ENCODE data around the gene TRIP10. TPM values are rescaled to one million over a fixed set of nuclear protein-coding genes. Genes with fewer than 3 reads are reported as not detected.

The TRIP10 gene
- polyA plus RNA-seq, 1 donor (not counting 4 experiments of a cell fraction or from before 2014, with no cell fraction given): 34.8 TPM

GRCh38 chr19:6694147-6694815 is 45.2 kb upstream of the TRIP10 start:
- Histone ChIP-seq H3K4me1 (ENCODE audit: control insufficient read depth, extremely low read depth, insufficient read depth, low read length) (no peaks in the 10 kb centered on the region), H3K9me1 (ENCODE audit: control insufficient read depth, extremely low read depth, insufficient read depth, low read length) (no peaks in the 10 kb centered on the region), H3K9me3 (ENCODE audit: control insufficient read depth, low read depth, low read length) (no peaks in the 10 kb centered on the region), H3K27me3 (ENCODE audit: control insufficient read depth, extremely low read depth, insufficient read depth, low read length) (no peaks in the 10 kb centered on the region), H3K79me2 (ENCODE audit: control insufficient read depth, insufficient read depth, low read length) (no peaks in the 10 kb centered on the region), H4K20me1 (ENCODE audit: control insufficient read depth, extremely low read depth, insufficient read depth, low read length) (no peaks in the 10 kb centered on the region), H3K4me2 (ENCODE audit: control insufficient read depth, extremely low read depth, insufficient read depth, low read depth, low read length) (no peak overlapping the region), H2AFZ (ENCODE audit: control insufficient read depth, low read length) (no peak overlapping the region), H3K9ac (ENCODE audit: control insufficient read depth, extremely low read depth, insufficient read depth, low read length) (no peak overlapping the region), H3K36me3 (ENCODE audit: control insufficient read depth in 2 of 2, extremely low read depth in 1 of 2, insufficient read depth in 2 of 2, low read length in 2 of 2) (no peaks in the 10 kb centered on the region), H3K27ac (ENCODE audit: control insufficient read depth, insufficient read depth, low read length) (no peak overlapping the region), H3K4me3 (ENCODE audit: control insufficient read depth in 2 of 3, extremely low read depth in 1 of 3, insufficient read depth in 2 of 3, low read depth in 1 of 3, low read length in 3 of 3) (no peak overlapping the region)
- DNase-seq (ENCODE audit: low read depth, low spot score) (no peak), FAIRE-seq (no peak)
- no peak for TF ChIP-seq EZH2 (IDR thresholded peaks at IDR 0.05; ENCODE audit: low read length)
- TF ChIP-seq CTCF (optimal IDR thresholded peaks at IDR 0.05 in 1 of 3, IDR thresholded peaks at IDR 0.05 in 1 of 3, conservative IDR thresholded peaks at IDR 0.05 in 1 of 3; ENCODE audit: extremely low read depth in 1 of 3, insufficient read depth in 2 of 3, low read length in 3 of 3): no peak
- dilution Hi-C loops (cut with MboI; ENCODE audit: extremely low pct_ligation_motif_present, low sequenced_read_pairs): no loop called here

- dilution Hi-C loops (cut with MboI; ENCODE audit: extremely low pct_ligation_motif_present, low sequenced_read_pairs): no loop called here
- Histone ChIP-seq H3K4me3 (ENCODE audit: control insufficient read depth in 2 of 3, extremely low read depth in 1 of 3, insufficient read depth in 2 of 3, low read depth in 1 of 3, low read length in 3 of 3) (no peak overlapping the region), H3K27ac (ENCODE audit: control insufficient read depth, insufficient read depth, low read length) (no peak overlapping the region), H3K79me2 (ENCODE audit: control insufficient read depth, insufficient read depth, low read length) (no peaks in the 10 kb centered on the region), H3K9ac (ENCODE audit: control insufficient read depth, extremely low read depth, insufficient read depth, low read length) (no peak overlapping the region), H3K9me1 (ENCODE audit: control insufficient read depth, extremely low read depth, insufficient read depth, low read length) (no peaks in the 10 kb centered on the region), H3K9me3 (ENCODE audit: control insufficient read depth, low read depth, low read length) (no peaks in the 10 kb centered on the region), H3K36me3 (ENCODE audit: control insufficient read depth in 2 of 2, extremely low read depth in 1 of 2, insufficient read depth in 2 of 2, low read length in 2 of 2) (no peaks in the 10 kb centered on the region), H3K4me2 (ENCODE audit: control insufficient read depth, extremely low read depth, insufficient read depth, low read depth, low read length) (no peak overlapping the region), H2AFZ (ENCODE audit: control insufficient read depth, low read length) (no peak overlapping the region), H3K27me3 (ENCODE audit: control insufficient read depth, extremely low read depth, insufficient read depth, low read length) (no peaks in the 10 kb centered on the region), H3K4me1 (ENCODE audit: control insufficient read depth, extremely low read depth, insufficient read depth, low read length) (no peaks in the 10 kb centered on the region), H4K20me1 (ENCODE audit: control insufficient read depth, extremely low read depth, insufficient read depth, low read length) (no peaks in the 10 kb centered on the region)
- DNase-seq (ENCODE audit: low read depth, low spot score) (no peak), FAIRE-seq (no peak)
- TF ChIP-seq CTCF (optimal IDR thresholded peaks at IDR 0.05 in 1 of 3, IDR thresholded peaks at IDR 0.05 in 1 of 3, conservative IDR thresholded peaks at IDR 0.05 in 1 of 3; ENCODE audit: extremely low read depth in 1 of 3, insufficient read depth in 2 of 3, low read length in 3 of 3): no peak
- TF ChIP-seq EZH2 (IDR thresholded peaks at IDR 0.05; ENCODE audit: low read length): no peak
Observed at GRCh38 chr19:6696239-6696820, 43.1 kb upstream of the TRIP10 start.
